Measurements from ENCODE around the gene PLEKHH3. TPM values are rescaled to one million over a fixed set of nuclear protein-coding genes. Genes with fewer than 3 reads are reported as not detected.

PLEKHH3 gene
- total and polyA plus RNA-seq, 2 of the 4 experiments (the other 2 are of a cell fraction) = 2.9 to 10.5 TPM

GRCh38 chr17:42677012-42677857, 441 bp upstream of the PLEKHH3 start:
- peak; percentile 99 for DNase-seq
- Histone ChIP-seq H4K91ac (ENCODE audit: insufficient read depth, low read depth, low read length) (peak overlapping the region; percentile 79), H3K18ac (ENCODE audit: low read depth, low read length) (peak overlapping the region; percentile 19; the same call in 1 of the 2 replicates), H3K4me2 (ENCODE audit: low read depth, low read length) (peak overlapping the region; percentile 79), H3K4ac (ENCODE audit: low read depth, low read length) (peak overlapping the region; percentile 90), H3K9me3 (ENCODE audit: control insufficient read depth, insufficient read depth, low read length) (no peaks in the 10 kb centered on the region), H3K4me3 (ENCODE audit: insufficient read depth, low read depth, low read length) (peak overlapping the region; percentile 82), H2AK9ac (replicated peaks; ENCODE audit: low read depth, low read length, poor library complexity) (peak overlapping the region; percentile 72), H3K27me3 (ENCODE audit: control insufficient read depth, insufficient read depth, low read length) (no peaks in the 10 kb centered on the region), H3K23ac (ENCODE audit: low read depth, low read length) (peak overlapping the region; percentile 21; the same call in 1 of the 2 replicates), H2BK5ac (ENCODE audit: low read depth, low read length, poor library complexity, severe bottlenecking) (peak overlapping the region; percentile 58), H3K79me1 (ENCODE audit: low read depth in 1 of 2, low read length in 2 of 2) (peaks cover 15 to 76% of the 10 kb centered on the region in 2 experiments; a peak in 3 of 4 replicates), H2BK15ac (ENCODE audit: low read depth, low read length) (peak overlapping the region; percentile 24; the same call in 1 of the 3 replicates), H4K5ac (ENCODE audit: low read depth, low read length) (peak overlapping the region; percentile 19), H3K9me1 (ENCODE audit: insufficient read depth, low read length) (peaks cover 16% of the 10 kb centered on the region), H3K9ac (ENCODE audit: low read depth, low read length) (peak overlapping the region; percentile 62), H3K27ac (ENCODE audit: insufficient read depth, low read length) (peak overlapping the region; percentile 65), H2AFZ (replicated peaks; ENCODE audit: low read length, poor library complexity) (peak overlapping the region; percentile 78), H4K8ac (ENCODE audit: low read depth in 2 of 2, low read length in 2 of 2) (peak overlapping the region; percentile 59 to 94; a peak in 3 of 4 replicates), H3K36me3 (ENCODE audit: control insufficient read depth, insufficient read depth, low read length) (peaks cover 13% of the 10 kb centered on the region; the same call in 1 of the 2 replicates), H2AK5ac (ENCODE audit: low read depth, low read length) (peak overlapping the region; percentile 29; the same call in 1 of the 2 replicates), H3K56ac (ENCODE audit: extremely low read depth, insufficient read depth, low read length) (no peak overlapping the region), H2BK120ac (ENCODE audit: low read depth, low read length) (peak overlapping the region; percentile 46), H3K4me1 (ENCODE audit: control insufficient read depth, insufficient read depth, low read length) (peaks cover 39% of the 10 kb centered on the region), H3K14ac (replicated peaks; ENCODE audit: low read depth, low read length) (peak overlapping the region; percentile 72), H2BK20ac (ENCODE audit: low read depth, low read length) (peak overlapping the region; percentile 63), H4K20me1 (ENCODE audit: insufficient read depth, low read length) (peaks cover 34% of the 10 kb centered on the region)
- ATAC-seq (ENCODE audit: low read depth) = peak; percentile 72
- in situ Hi-C loops (cut with MboI; ENCODE audit: low sequenced_read_pairs) (loop anchor here (25.0 kb wide), 1 partner anchor 635 kb away; no protein-coding TSS in a partner anchor), dilution Hi-C loops (cut with HindIII; ENCODE audit: low sequenced_read_pairs, unreplicated experiment) (no loop called here), intact Hi-C loops (cut with micrococcal nuclease) (no loop called here)
- 0% methylated on average over 7 of the region's 33 CpGs; no CpG with 5 or more reads in 1 of the 2 experiments for WGBS, 2 experiments (ENCODE audit: extremely low coverage in 2 of 2, insufficient read length in 1 of 2)
- CTCF ChIA-PET = interaction anchor here (0.8 to 3.8 kb wide), 2 partner anchors 99 kb away, joined by 3 to 15 read pairs; partner anchors contain the start of gene PSMC3IP
- BruUV-seq (replicated peaks) = no TSS peak
- POLR2A ChIA-PET (ENCODE audit: unreplicated experiment) = interaction anchor here (0.6 to 0.7 kb wide), 2 partner anchors 101 to 123 kb away, joined by 3 read pairs; no protein-coding TSS in a partner anchor
- TF ChIP-seq RAD21 (IDR thresholded peaks at IDR 0.05; ENCODE audit: low read length) (no peak), FOS (IDR thresholded peaks at IDR 0.05; ENCODE audit: low read depth, low read length) (peak; percentile 57; the same call in 1 of the 2 replicates), POLR2A (IDR thresholded peaks at IDR 0.05; ENCODE audit: low read depth, low read length) (no peak; the same call in 1 of the 2 replicates), CHD1 (IDR thresholded peaks at IDR 0.05; ENCODE audit: low read depth, low read length) (no peak), MXI1 (IDR thresholded peaks at IDR 0.05; ENCODE audit: borderline replicate concordance, low read depth, low read length) (no peak), CEBPB (IDR thresholded peaks at IDR 0.05; ENCODE audit: low read depth, low read length) (peak; percentile 98), RFX5 (IDR thresholded peaks at IDR 0.05; ENCODE audit: low read depth, low read length) (no peak), BHLHE40 (IDR thresholded peaks at IDR 0.05; ENCODE audit: low read depth, low read length) (peak; percentile 19; the same call in 1 of the 2 replicates), MAZ (IDR thresholded peaks at IDR 0.05; ENCODE audit: borderline replicate concordance, low read depth, low read length) (peak; percentile 95), RCOR1 (IDR thresholded peaks at IDR 0.05; ENCODE audit: insufficient replicate concordance, low read length) (no peak), NFE2L2 (IDR thresholded peaks at IDR 0.05; ENCODE audit: low read depth, low read length) (no peak)
- TF ChIP-seq, protein P1, sequence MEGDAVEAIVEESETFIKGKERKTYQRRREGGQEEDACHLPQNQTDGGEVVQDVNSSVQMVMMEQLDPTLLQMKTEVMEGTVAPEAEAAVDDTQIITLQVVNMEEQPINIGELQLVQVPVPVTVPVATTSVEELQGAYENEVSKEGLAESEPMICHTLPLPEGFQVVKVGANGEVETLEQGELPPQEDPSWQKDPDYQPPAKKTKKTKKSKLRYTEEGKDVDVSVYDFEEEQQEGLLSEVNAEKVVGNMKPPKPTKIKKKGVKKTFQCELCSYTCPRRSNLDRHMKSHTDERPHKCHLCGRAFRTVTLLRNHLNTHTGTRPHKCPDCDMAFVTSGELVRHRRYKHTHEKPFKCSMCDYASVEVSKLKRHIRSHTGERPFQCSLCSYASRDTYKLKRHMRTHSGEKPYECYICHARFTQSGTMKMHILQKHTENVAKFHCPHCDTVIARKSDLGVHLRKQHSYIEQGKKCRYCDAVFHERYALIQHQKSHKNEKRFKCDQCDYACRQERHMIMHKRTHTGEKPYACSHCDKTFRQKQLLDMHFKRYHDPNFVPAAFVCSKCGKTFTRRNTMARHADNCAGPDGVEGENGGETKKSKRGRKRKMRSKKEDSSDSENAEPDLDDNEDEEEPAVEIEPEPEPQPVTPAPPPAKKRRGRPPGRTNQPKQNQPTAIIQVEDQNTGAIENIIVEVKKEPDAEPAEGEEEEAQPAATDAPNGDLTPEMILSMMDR (conservative IDR thresholded peaks at IDR 0.05; ENCODE audit: low read depth, low read length) = no peak
- TF ChIP-seq, protein P2, sequence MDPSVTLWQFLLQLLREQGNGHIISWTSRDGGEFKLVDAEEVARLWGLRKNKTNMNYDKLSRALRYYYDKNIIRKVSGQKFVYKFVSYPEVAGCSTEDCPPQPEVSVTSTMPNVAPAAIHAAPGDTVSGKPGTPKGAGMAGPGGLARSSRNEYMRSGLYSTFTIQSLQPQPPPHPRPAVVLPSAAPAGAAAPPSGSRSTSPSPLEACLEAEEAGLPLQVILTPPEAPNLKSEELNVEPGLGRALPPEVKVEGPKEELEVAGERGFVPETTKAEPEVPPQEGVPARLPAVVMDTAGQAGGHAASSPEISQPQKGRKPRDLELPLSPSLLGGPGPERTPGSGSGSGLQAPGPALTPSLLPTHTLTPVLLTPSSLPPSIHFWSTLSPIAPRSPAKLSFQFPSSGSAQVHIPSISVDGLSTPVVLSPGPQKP (IDR thresholded peaks at IDR 0.05; ENCODE audit: borderline replicate concordance, low read depth, low read length) = no peak
